GM12878 (cell line): ENCODE data around the gene AOPEP. TPM values are rescaled to one million over a fixed set of nuclear protein-coding genes. Genes with fewer than 3 reads are reported as not detected.

ENCODE experiments used
- ATAC-seq: fragments of 200-7000 bp; cut with Tn5 transposase; 3 replicates; pipeline ENCODE4 v1.9.1; 2020; ENCODE audit warnings: mild to moderate bottlenecking, moderate library complexity
- BruUV-seq: library from RNA; stranded (reverse); fragments of 400-500 nt; replicated peaks from 2 replicates; lab custom pipeline; 2021; lab: Mats Ljungman, UMichigan
- CTCF ChIA-PET: fragments of 300-600 bp; sonication (Branson Sonifier 250); formaldehyde crosslinking; extraction: SDS; loops from one replicate; lab custom pipeline; 2021; ENCODE audit warnings: inconsistent platforms; lab: Yijun Ruan, JAX
- POLR2A ChIA-PET: fragments of 350-600 bp; formaldehyde crosslinking; extraction: SDS; loops from one replicate; lab custom pipeline; 2021; ENCODE audit warnings: inconsistent platforms; lab: Charles Lee
- RAD21 ChIA-PET: fragments of 300-600 bp; sonication (Branson Sonifier 250); formaldehyde crosslinking; loops from one replicate; lab custom pipeline; 2023; ENCODE audit warnings: antibody characterized with exemption; ENCODE audit not compliant: unreplicated experiment; lab: Charles Lee
- SMC1A ChIA-PET: fragments of 300-600 bp; sonication (Branson Sonifier 250); formaldehyde crosslinking; loops from one replicate; lab custom pipeline; 2023; ENCODE audit not compliant: unreplicated experiment, uncharacterized antibody; lab: Charles Lee
- DNase-seq: peaks from one replicate; pipeline ENCODE4 v3.0.0-alpha.2; 2011; ENCODE audit warnings: low read depth, low spot score
- FAIRE-seq: peaks from 3 replicates; lab custom pipeline; 2011; peaks lifted over from hg19 to GRCh38; lab: Jason Lieb, UNC
- H2AFZ ChIP-seq: 2 replicates; pipeline ENCODE4 v1.6.0; 2011; ENCODE audit warnings: low read depth, low read length, control low read depth; ENCODE audit not compliant: control insufficient read depth
- H3K27ac ChIP-seq: 2 replicates; pipeline ENCODE4 v1.5.1; 2011; ENCODE audit warnings: control low read depth; ENCODE audit not compliant: control insufficient read depth, insufficient read depth
- H3K27me3 ChIP-seq, 2 experiments: replicated peaks in 1 of 2; 2 replicates each; pipeline versions ENCODE4 v1.6.0 to v1.6.1; 2011; ENCODE audit warnings: low read length in 1 of 2; ENCODE audit not compliant: control insufficient read depth in 2 of 2, insufficient read depth in 2 of 2
- H3K36me3 ChIP-seq, 2 experiments: 2 replicates each; pipeline ENCODE4 v1.5.1; 2011; ENCODE audit warnings: low read length in 1 of 2; ENCODE audit not compliant: control insufficient read depth in 2 of 2, insufficient read depth in 2 of 2
- H3K4me1 ChIP-seq: 2 replicates; pipeline ENCODE4 v1.6.1; 2011; ENCODE audit warnings: mild to moderate bottlenecking, low read length, moderate library complexity, mixed read lengths; ENCODE audit not compliant: control insufficient read depth, insufficient read depth
- H3K4me2 ChIP-seq: 2 replicates; pipeline ENCODE4 v1.6.0; 2011; ENCODE audit warnings: control low read depth; ENCODE audit not compliant: control insufficient read depth, insufficient read depth
- H3K4me3 ChIP-seq: fragments of 200-600 bp; sonication (generic); 2 replicates; pipeline ENCODE4 v1.5.1; 2016
- H3K79me2 ChIP-seq: 2 replicates; pipeline ENCODE4 v1.6.0; 2011; ENCODE audit warnings: low read length; ENCODE audit not compliant: control insufficient read depth, insufficient read depth
- H3K9ac ChIP-seq: 2 replicates; pipeline ENCODE4 v1.8.0; 2011; ENCODE audit warnings: low read length, control low read depth, mixed read lengths; ENCODE audit not compliant: control insufficient read depth, insufficient read depth
- H3K9me3 ChIP-seq: replicated peaks from 3 replicates; pipeline ENCODE4 v1.5.1; 2011; ENCODE audit warnings: mild to moderate bottlenecking, low read length; ENCODE audit not compliant: control insufficient read depth, insufficient read depth
- H4K20me1 ChIP-seq: 2 replicates; pipeline ENCODE4 v1.6.0; 2011; ENCODE audit not compliant: control insufficient read depth, insufficient read depth
- CBX3 ChIP-seq: fragments of 200-600 bp; sonication (generic); IDR thresholded peaks from 2 replicates; pipeline ENCODE4 v1.6.1; 2016; ENCODE audit warnings: low read depth, borderline replicate concordance
- CHD4 ChIP-seq: fragments of 200-600 bp; sonication (generic); IDR thresholded peaks from 2 replicates; pipeline ENCODE4 v1.6.1; 2016; ENCODE audit warnings: mild to moderate bottlenecking
- CREM ChIP-seq: IDR thresholded peaks from 2 replicates; pipeline ENCODE4 v1.6.1; 2014; ENCODE audit warnings: antibody characterized with exemption, low read depth
- EZH2 ChIP-seq: IDR thresholded peaks from 2 replicates; pipeline ENCODE4 v1.6.1; 2012; ENCODE audit warnings: low read depth, mild to moderate bottlenecking, control low read depth, inconsistent platforms, low read length, borderline replicate concordance; ENCODE audit not compliant: control insufficient read depth
- HCFC1 ChIP-seq: fragments of 150-350 bp; IDR thresholded peaks from 2 replicates; pipeline ENCODE4 v1.6.1; 2014; ENCODE audit warnings: low read length
- HSF1 ChIP-seq: fragments of 150-350 bp; IDR thresholded peaks from 2 replicates; pipeline ENCODE4 v1.6.1; 2014; ENCODE audit warnings: mild to moderate bottlenecking, low read depth, low read length
- NFXL1 ChIP-seq: fragments of 450-650 bp; IDR thresholded peaks from 2 replicates; pipeline ENCODE4 v1.6.1; 2017; ENCODE audit warnings: antibody characterized with exemption, mild to moderate bottlenecking, borderline replicate concordance
- NR2C2 ChIP-seq: IDR thresholded peaks from 2 replicates; pipeline ENCODE4 v1.6.1; 2011; ENCODE audit warnings: borderline replicate concordance, low read depth; ENCODE audit not compliant: control insufficient read depth, insufficient read length
- PAX8 ChIP-seq: fragments of 450-650 bp; IDR thresholded peaks from 2 replicates; pipeline ENCODE4 v1.6.1; 2017; ENCODE audit warnings: mild to moderate bottlenecking, moderate library complexity
- RUNX3 ChIP-seq: IDR thresholded peaks from 2 replicates; pipeline ENCODE4 v1.6.1; 2012; ENCODE audit warnings: low read length, inconsistent platforms
- SMARCA5 ChIP-seq: fragments of 450-650 bp; IDR thresholded peaks from 2 replicates; pipeline ENCODE4 v1.6.1; 2017; ENCODE audit warnings: mild to moderate bottlenecking
- TCF7 ChIP-seq: IDR thresholded peaks from 2 replicates; pipeline ENCODE4 v1.6.1; 2014; ENCODE audit warnings: antibody characterized with exemption, borderline replicate concordance
- in situ Hi-C: fragments of 300-500 bp; cut with MboI; formaldehyde crosslinking; loops from 9 replicates; pipeline ENCODE4 v1.14.3; 2018; ENCODE audit warnings: mixed read lengths
- intact Hi-C: fragments of 100-400 bp; cut with micrococcal nuclease; formaldehyde crosslinking; loops from one replicate; pipeline ENCODE4 v1.14.2; 2022; ENCODE audit not compliant: unreplicated experiment
- polyA plus RNA-seq, 11 experiments: library from polyadenylated mRNA; depleted of rRNA in 4 of 11; unstranded in 6 of 11; stranded (reverse) in 5 of 11; fragments of >200 nt; fragmentation: Nextera tagmentation in 4 of 11; fragmentation: Illumina TruSeq in 1 of 11; extraction: Ambion mirVana in 4 of 11; extraction: Trizol in 1 of 11; gene quantifications; 1 replicate in 1 of 11; 2 replicates in 10 of 11; pipeline versions ENCODE4 v1.2.1 to v1.2.3, GENCODE V29; 2011 to 2016; ENCODE audit warnings: inconsistent platforms in 2 of 11, missing spikeins in 2 of 11, low read depth in 1 of 11
- total RNA-seq, 4 experiments: library from RNA; depleted of rRNA in 3 of 4; stranded (reverse); fragments of >200 nt in 3 of 4; fragmentation: Illumina TruSeq in 1 of 4; extraction: Trizol in 1 of 4; gene quantifications; 2 replicates each; pipeline versions ENCODE4 v1.2.1 to v1.2.3, GENCODE V29; 2013 to 2021

Gene AOPEP
- total and polyA plus RNA-seq, 10 of the 15 experiments (the other 5 are each of a cell fraction or from before 2014, with no cell fraction given): 2.3 to 16.9 (median 10.1) TPM

- DNase-seq (no peak), FAIRE-seq (no peak), ATAC-seq (no peak)
- ChIA-PET SMC1A (interaction anchor here (0.6 to 1.8 kb wide), 10 partner anchors 9 to 65 kb away, joined by 3 to 11 read pairs (median 3); no protein-coding TSS in a partner anchor), RAD21 (interaction anchor here (0.9 to 1.1 kb wide), 4 partner anchors 9 to 64 kb away, joined by 3 to 4 read pairs (median 3); no protein-coding TSS in a partner anchor), CTCF (interaction anchor here (0.6 to 1.4 kb wide), 5 partner anchors 20 to 261 kb away, joined by 3 to 4 read pairs (median 4); no protein-coding TSS in a partner anchor), POLR2A (interaction anchor here (0.7 to 1.1 kb wide), 4 partner anchors 10 to 64 kb away, joined by 3 read pairs; no protein-coding TSS in a partner anchor)
- Histone ChIP-seq H3K4me3 (no peak overlapping the region), H3K27me3 (no peaks in the 10 kb centered on the region), H3K4me2 (no peak overlapping the region), H4K20me1 (no peaks in the 10 kb centered on the region), H3K27ac (no peak overlapping the region), H3K9me3 (no peaks in the 10 kb centered on the region), H3K4me1 (peaks cover 6% of the 10 kb centered on the region), H3K79me2 (no peaks in the 10 kb centered on the region; the same call in 1 of the 2 replicates), H3K36me3 (no peaks in the 10 kb centered on the region), H2AFZ (no peak overlapping the region), H3K9ac (no peak overlapping the region)
- in situ Hi-C loops: no loop called here
- no peak for TF ChIP-seq RUNX3
- no peak for TF ChIP-seq NFXL1
- no peak for TF ChIP-seq TCF7
- TF ChIP-seq CHD4: no peak
- no peak for TF ChIP-seq NR2C2
- TF ChIP-seq PAX8: no peak
- TF ChIP-seq HSF1: no peak
- TF ChIP-seq SMARCA5: no peak
- no peak for TF ChIP-seq CBX3
- TF ChIP-seq HCFC1: no peak
- no peak for TF ChIP-seq CREM
- no peak for TF ChIP-seq EZH2
- BruUV-seq: no TSS peak
- intact Hi-C loops: no loop called here
Measured at GRCh38 chr9:94866770-94867169, 140.3 kb downstream of the AOPEP start.
